Daoy (cell line): ENCODE data around the gene AEBP2. TPM values are rescaled to one million over a fixed set of nuclear protein-coding genes. Genes with fewer than 3 reads are reported as not detected.
"Not testable (repeated sequence)": the region's sequence is repeated elsewhere in the genome, so short reads cannot be mapped to it uniquely, and the experiment has no call there.

Source experiments
- DNase-seq: peaks from one replicate; pipeline ENCODE4 v3.0.0-alpha.2; 2015; ENCODE audit warnings: low read depth
- total RNA-seq: library from RNA; depleted of rRNA; stranded (reverse); fragments of >200 nt; shearing (Covaris generic); gene quantifications from 2 replicates; pipeline ENCODE4 v1.2.3, GENCODE V29; 2014

AEBP2 gene
- total RNA-seq, 1 experiment from 2014 or later: 7.1 TPM

GRCh38 chr12:19421503-19422282 is 17.6 kb upstream of the AEBP2 start:
- DNase-seq: no peak

DNA sequence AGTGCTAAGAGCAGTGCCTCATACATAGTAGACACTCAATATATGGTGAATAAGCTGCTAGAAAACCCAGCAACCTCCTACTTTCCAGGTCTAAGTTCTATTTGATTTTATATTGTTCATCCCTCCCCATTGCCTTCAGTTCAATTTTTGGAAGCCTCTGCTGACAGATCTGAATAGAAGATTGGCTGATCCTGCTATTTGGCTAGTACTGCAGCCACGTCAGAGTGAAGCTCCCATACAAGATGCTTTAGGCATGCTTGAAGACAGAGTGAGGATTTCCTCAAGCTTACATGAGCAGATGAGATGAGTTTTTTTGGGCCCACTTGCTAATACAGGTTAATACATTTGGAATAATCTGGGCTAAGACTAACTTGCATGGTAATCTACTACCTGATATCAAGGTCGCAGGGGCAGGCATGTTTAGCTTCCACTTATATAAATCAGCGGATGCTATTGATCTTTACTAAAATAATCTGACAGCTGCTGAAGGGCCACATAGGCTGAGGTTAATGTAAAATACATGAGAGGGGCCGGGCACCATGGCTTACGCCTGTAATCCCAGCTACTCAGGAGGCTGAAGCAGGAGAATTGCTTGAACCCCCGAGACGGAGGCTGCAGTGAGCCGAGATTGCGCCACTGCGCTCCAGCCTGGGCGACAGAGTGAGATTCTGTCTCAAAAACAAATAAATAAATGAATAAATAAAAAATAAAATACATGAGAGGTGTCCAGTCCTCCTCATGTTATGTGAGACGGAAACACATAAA is 15.9 kb upstream of the AEBP2 start:
- DNase-seq: no peak

DNA sequence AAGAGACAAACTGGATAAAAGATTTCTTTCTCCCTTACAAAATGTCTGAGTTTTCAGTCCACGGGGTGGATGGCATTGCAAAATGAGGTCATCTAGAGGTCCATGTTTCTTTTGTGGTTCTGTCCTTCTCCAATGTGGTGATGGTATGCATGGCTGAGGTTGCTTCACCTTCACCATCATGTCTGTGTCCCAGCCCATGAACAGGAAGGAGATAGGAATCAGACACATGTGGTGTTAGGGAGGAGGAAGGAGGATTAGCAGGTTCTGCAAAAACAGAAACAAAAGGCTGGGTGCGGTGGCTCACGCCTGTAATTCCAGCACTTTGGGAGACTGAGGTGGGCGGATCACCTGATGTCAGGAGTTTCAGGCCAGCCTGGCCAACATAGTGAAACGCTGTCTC is 11.0 kb upstream of the AEBP2 start:
- no peak for DNase-seq

- DNase-seq: not testable (repeated sequence)
Measured at GRCh38 chr12:19429491-19429890, 9.8 kb upstream of the AEBP2 start.

DNA sequence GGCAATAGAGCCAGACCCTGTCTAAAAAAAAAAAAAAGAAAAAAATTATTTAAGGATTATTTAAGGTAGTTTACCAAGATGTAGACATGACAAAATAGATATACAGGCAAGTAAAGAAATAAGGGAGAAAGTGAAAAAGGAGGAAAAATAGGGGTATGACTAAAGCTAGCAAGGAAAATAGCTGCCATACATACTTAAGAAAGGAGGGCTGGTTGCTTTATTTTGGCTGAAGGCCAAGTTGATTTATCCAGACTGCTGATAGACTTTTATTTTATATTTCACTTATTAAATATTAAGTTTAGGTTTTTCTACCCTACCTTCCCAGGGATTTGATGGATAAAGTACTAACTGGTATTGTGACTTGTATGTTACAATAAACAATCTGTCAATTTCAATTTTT is 8.3 kb upstream of the AEBP2 start:
- DNase-seq: no peak

- DNase-seq: no peak
Measured at GRCh38 chr12:19431407-19432308, 7.6 kb upstream of the AEBP2 start.

DNA sequence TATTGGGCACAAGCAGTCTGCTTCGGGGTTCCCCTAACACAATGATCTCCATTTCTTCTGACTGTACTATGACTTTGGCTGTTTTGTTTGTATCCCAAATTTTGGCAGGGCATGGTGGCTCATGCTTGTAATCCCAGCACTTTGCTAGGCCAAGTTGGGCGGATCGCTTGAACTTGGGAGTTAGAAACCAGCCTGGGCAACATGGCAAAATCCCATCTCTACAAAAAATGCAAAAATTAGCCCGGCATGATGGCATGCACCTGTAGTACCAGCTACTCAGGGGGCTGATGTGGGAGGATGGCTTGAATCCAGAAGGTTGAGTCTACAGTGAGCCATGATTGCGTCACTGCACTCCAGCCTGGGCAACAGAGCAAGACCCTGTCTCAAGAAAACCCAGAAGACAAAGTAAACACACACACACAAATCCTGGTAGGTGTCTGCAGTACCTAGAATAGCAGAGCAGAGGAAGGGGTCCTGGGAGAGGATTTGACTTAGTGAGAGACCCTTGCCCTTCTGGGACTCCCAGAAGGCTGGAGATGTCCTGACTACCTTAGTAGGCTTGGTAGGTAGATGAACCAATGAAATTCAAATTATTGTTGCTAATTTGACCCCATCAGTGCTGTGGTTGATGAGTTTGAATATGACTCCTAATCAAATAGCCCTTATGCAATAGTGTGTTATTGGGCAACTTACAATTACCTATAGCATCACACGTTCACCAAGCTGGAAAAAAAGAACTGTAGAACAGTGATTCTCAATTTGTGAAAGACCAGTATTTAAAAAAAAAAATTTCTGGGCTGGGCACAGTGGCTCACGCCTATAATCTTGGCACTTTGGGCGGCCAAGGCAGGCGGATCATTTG is 6.8 kb upstream of the AEBP2 start:
- no peak for DNase-seq

- DNase-seq: no peak
Measured at GRCh38 chr12:19434538-19434937, 4.8 kb upstream of the AEBP2 start.

DNA sequence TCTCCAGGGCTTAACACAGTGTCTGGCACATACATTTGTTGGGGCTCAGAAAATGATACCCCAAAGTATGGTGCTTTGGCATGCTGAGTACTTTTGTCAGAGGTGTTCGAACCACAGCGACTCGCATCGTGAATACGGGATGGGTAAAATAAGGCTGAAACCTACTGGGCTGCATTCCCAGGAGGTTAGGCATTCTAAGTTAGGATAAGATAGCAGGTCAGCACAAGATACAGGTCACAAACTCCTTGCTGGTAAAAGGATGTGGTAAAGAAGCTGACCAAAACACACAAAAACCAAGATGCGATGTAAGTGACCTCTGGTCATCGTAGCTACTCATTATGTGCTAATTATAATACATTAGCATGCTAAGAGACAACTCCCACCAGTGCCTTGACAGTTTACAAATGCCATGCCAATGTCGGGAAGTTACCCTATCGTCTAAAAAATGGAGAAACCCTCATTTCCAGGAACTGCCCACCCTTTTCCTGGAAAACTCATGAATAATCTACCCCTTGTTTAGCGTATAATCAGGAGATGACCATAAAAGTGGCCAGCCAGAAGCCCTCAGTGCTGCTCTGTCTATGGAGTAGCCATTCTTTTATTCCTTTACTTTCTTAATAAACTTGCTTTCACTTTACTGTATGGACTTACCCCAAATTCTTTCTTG is 3.3 kb upstream of the AEBP2 start:
- DNase-seq: no peak

GRCh38 chr12:19436931-19437330 is 2.4 kb upstream of the AEBP2 start:
- no peak for DNase-seq

DNA sequence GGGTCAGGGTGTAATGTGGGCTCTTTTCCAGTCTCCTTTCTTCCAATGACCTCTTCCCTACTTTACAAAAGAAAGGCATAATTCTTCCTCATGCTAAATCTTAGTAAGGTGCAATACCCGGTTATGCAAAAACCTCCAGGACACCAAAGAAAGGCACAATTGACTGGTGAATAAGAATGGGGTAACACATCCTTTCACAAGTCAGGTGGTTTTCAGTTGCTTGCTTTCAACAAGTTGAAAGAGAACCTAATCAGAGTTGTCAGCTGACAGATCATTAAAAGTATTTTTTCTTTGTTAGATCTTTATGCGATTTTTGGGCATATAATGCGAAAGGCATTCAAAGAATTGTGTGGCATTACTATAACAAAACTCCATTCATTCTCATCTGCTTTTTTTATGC is 1.3 kb upstream of the AEBP2 start:
- DNase-seq: no peak

GRCh38 chr12:19440019-19440858 is 947 bp downstream of the AEBP2 start:
- peak; percentile 58 for DNase-seq

- DNase-seq: no peak
Measured at GRCh38 chr12:19440916-19441315, 1.6 kb downstream of the AEBP2 start.

GRCh38 chr12:19443585-19443984 is 4.3 kb downstream of the AEBP2 start:
- no peak for DNase-seq

DNA sequence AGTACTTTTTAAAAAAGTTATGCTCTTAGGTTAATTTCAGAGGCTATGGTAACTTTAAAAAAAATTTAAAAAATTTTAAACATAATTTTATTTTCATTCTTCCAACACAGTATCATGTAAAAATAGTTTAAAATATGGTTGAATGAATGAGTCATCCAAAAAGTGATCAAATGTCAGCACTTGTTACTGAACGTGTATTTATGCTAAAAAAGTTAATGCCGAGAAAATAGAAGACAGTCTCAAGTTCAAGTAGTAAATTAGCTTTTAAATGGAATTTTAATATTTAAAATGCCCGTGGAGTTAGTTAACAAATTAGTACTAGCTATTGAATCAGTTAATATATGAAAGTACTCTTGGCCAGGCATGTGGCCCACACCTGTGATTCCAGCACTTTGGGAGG is 4.8 kb downstream of the AEBP2 start:
- no peak for DNase-seq

DNA sequence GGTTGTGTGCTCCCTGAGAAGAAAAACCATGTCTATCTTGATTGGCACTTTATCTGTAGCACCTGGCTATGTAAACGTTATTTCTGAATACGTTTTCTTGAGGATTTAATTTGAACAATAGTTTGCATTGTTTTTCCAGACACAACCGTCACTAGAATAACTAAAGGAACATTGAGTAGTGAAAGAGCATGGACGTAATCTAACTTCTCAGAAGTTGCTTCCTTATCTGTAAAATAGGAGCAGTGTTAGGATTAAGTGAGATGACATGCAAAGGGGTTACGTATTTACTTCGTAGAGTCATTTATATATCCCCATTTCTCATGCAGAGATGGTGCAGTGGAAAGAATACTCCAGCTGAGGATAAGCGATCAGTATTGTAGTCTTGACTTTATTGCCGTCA is 8.1 kb downstream of the AEBP2 start:
- no peak for DNase-seq

DNA sequence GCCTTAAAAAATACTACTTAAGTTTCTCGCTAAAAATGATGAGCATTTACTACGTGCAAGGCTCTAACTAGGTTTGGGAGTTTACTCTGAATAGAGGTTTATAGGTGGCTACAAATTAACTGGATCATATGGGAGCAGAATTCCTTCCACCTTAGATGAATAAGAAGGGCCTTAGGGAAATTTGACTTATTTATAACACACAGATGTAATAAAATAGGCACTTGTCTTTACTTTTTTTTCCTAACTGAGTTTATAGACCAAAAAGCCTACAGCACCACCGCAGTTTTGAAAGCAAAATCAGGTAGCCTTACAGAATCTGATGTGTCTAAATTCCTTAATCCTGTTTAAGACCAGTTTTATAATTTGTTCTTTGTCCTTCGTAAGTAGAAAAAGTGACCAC is 10.5 kb downstream of the AEBP2 start:
- DNase-seq: no peak

DNA sequence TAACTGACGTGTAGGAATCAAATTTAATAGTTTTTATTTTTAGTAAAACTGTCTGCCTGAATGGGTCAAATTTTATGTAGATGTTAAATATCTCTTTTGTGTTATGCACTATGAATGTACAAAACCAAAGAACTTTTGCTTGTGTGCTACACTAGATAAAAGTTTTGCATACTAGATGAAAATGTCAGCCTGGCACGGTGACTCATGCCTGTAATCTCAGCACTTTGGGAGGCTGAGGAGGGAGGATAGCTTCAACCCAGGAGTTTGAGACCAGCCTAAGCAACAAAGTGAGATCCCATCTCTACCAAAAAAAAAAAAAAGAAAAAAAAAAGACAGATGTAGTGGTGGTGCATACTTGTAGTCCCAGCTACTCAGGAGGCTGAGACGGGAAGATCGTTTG is 11.1 kb downstream of the AEBP2 start:
- DNase-seq: no peak

GRCh38 chr12:19451196-19451595 is 11.9 kb downstream of the AEBP2 start:
- peak; percentile 5 for DNase-seq

- no peak for DNase-seq
Measured at GRCh38 chr12:19453961-19454360, 14.7 kb downstream of the AEBP2 start.
